ENCODE data around the gene AREG.

DNA sequence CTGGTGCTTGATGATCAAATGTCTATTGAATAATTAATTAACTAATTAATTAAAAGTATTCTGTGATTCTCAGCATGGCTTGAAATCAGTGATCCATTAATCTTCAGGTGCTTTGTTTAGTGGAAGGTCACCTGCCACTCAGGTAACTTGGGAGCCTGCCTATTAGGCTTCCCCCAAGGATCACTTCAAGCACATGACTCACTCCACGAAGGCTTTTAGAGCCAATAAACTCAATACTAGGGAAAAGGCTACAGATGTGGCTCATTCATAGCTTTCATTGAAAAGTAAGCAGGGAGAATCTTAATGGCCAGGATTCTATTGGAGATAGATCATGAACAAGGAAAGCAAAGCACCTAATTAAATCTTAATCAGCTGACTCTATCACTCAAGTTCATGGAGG is 21.3 kb downstream of the AREG start:
- TF ChIP-seq, protein P1, sequence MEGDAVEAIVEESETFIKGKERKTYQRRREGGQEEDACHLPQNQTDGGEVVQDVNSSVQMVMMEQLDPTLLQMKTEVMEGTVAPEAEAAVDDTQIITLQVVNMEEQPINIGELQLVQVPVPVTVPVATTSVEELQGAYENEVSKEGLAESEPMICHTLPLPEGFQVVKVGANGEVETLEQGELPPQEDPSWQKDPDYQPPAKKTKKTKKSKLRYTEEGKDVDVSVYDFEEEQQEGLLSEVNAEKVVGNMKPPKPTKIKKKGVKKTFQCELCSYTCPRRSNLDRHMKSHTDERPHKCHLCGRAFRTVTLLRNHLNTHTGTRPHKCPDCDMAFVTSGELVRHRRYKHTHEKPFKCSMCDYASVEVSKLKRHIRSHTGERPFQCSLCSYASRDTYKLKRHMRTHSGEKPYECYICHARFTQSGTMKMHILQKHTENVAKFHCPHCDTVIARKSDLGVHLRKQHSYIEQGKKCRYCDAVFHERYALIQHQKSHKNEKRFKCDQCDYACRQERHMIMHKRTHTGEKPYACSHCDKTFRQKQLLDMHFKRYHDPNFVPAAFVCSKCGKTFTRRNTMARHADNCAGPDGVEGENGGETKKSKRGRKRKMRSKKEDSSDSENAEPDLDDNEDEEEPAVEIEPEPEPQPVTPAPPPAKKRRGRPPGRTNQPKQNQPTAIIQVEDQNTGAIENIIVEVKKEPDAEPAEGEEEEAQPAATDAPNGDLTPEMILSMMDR (IDR thresholded peaks at IDR 0.05), result no peak
- TF ChIP-seq EP300 (IDR thresholded peaks at IDR 0.05), result no peak
- TF ChIP-seq POLR2A (IDR thresholded peaks at IDR 0.05), result no peak
